IMR-90 (cell line): Measurements from ENCODE around the gene SCAF4. TPM values are rescaled to one million over a fixed set of nuclear protein-coding genes. Genes with fewer than 3 reads are reported as not detected.

Source experiments
- ATAC-seq: fragments of 200-7000 bp; cut with Tn5 transposase; 2 replicates; pipeline ENCODE4 v1.9.1; 2020; ENCODE audit warnings: low read depth, mild to moderate bottlenecking, moderate library complexity
- BruUV-seq: library from RNA; stranded (reverse); fragments of 400-500 nt; replicated peaks from 2 replicates; lab custom pipeline; 2021; lab: Mats Ljungman, UMichigan
- CTCF ChIA-PET: fragments of 300-600 bp; formaldehyde crosslinking; extraction: SDS; loops from one replicate; lab custom pipeline; 2021; ENCODE audit warnings: antibody characterized with exemption; lab: Yijun Ruan, JAX
- POLR2A ChIA-PET: fragments of 300-600 bp; sonication (Branson Sonifier 250); formaldehyde crosslinking; loops from one replicate; lab custom pipeline; 2022; ENCODE audit warnings: antibody characterized with exemption; ENCODE audit not compliant: unreplicated experiment; lab: Charles Lee
- DNase-seq: peaks from one replicate; pipeline ENCODE4 v3.0.0; 2013
- H2AFZ ChIP-seq: replicated peaks from 2 replicates; pipeline ENCODE3; 2013; ENCODE audit warnings: low read length, mild to moderate bottlenecking; ENCODE audit not compliant: poor library complexity
- H2AK5ac ChIP-seq: 2 replicates; pipeline ENCODE4 v1.6.1; 2013; ENCODE audit warnings: low read depth, low read length, inconsistent platforms
- H2AK9ac ChIP-seq: replicated peaks from 2 replicates; pipeline ENCODE3; 2013; ENCODE audit warnings: mild to moderate bottlenecking, low read depth, low read length, moderate library complexity; ENCODE audit not compliant: poor library complexity
- H2BK120ac ChIP-seq: 2 replicates; pipeline ENCODE4 v1.6.1; 2013; ENCODE audit warnings: low read depth, low read length, inconsistent platforms
- H2BK15ac ChIP-seq: 3 replicates; pipeline ENCODE4 v1.6.1; 2013; ENCODE audit warnings: low read depth, low read length, inconsistent platforms
- H2BK20ac ChIP-seq: 2 replicates; pipeline ENCODE4 v1.6.1; 2013; ENCODE audit warnings: low read depth, mild to moderate bottlenecking, inconsistent platforms, low read length, moderate library complexity
- H2BK5ac ChIP-seq: 2 replicates; pipeline ENCODE4 v1.6.1; 2013; ENCODE audit warnings: mild to moderate bottlenecking, low read depth, low read length, inconsistent platforms; ENCODE audit not compliant: poor library complexity, severe bottlenecking
- H3K14ac ChIP-seq: replicated peaks from 2 replicates; pipeline ENCODE4 v1.6.1; 2013; ENCODE audit warnings: low read depth, low read length, inconsistent platforms
- H3K18ac ChIP-seq: 2 replicates; pipeline ENCODE4 v1.6.1; 2013; ENCODE audit warnings: low read depth, low read length, control low read depth
- H3K23ac ChIP-seq: 2 replicates; pipeline ENCODE4 v1.6.1; 2013; ENCODE audit warnings: low read depth, low read length, inconsistent platforms
- H3K27ac ChIP-seq: 2 replicates; pipeline ENCODE4 v1.5.1; 2013; ENCODE audit warnings: mild to moderate bottlenecking, control low read depth, low read length; ENCODE audit not compliant: insufficient read depth
- H3K27me3 ChIP-seq: 2 replicates; pipeline ENCODE4 v1.6.1; 2013; ENCODE audit warnings: low read length; ENCODE audit not compliant: control insufficient read depth, insufficient read depth
- H3K36me3 ChIP-seq: 2 replicates; pipeline ENCODE4 v1.6.1; 2013; ENCODE audit warnings: low read length, mixed read lengths; ENCODE audit not compliant: control insufficient read depth, insufficient read depth
- H3K4ac ChIP-seq: 2 replicates; pipeline ENCODE4 v1.6.1; 2013; ENCODE audit warnings: low read depth, low read length, inconsistent platforms
- H3K4me1 ChIP-seq: 2 replicates; pipeline ENCODE4 v1.6.1; 2013; ENCODE audit warnings: low read length, mixed read lengths; ENCODE audit not compliant: control insufficient read depth, insufficient read depth
- H3K4me2 ChIP-seq: 2 replicates; pipeline ENCODE4 v1.6.1; 2013; ENCODE audit warnings: low read depth, mild to moderate bottlenecking, control low read depth, low read length, moderate library complexity
- H3K4me3 ChIP-seq: 2 replicates; pipeline ENCODE4 v1.5.1; 2013; ENCODE audit warnings: low read depth, mild to moderate bottlenecking, control low read depth, low read length, moderate library complexity; ENCODE audit not compliant: insufficient read depth
- H3K56ac ChIP-seq: 2 replicates; pipeline ENCODE4 v1.6.1; 2013; ENCODE audit warnings: low read length, inconsistent platforms; ENCODE audit not compliant: insufficient read depth; ENCODE audit errors: extremely low read depth
- H3K79me1 ChIP-seq, 2 experiments: 2 replicates each; pipeline ENCODE4 v1.6.1; 2013; ENCODE audit warnings: low read length in 2 of 2, inconsistent platforms in 1 of 2, low read depth in 1 of 2
- H3K9ac ChIP-seq: 2 replicates; pipeline ENCODE4 v1.6.1; 2013; ENCODE audit warnings: low read depth, low read length, control low read depth
- H3K9me1 ChIP-seq: 2 replicates; pipeline ENCODE4 v1.6.1; 2013; ENCODE audit warnings: low read length, inconsistent platforms; ENCODE audit not compliant: insufficient read depth
- H3K9me3 ChIP-seq: 2 replicates; pipeline ENCODE4 v1.6.1; 2013; ENCODE audit warnings: low read length; ENCODE audit not compliant: control insufficient read depth, insufficient read depth
- H4K20me1 ChIP-seq: 2 replicates; pipeline ENCODE4 v1.6.1; 2013; ENCODE audit warnings: low read length, inconsistent platforms; ENCODE audit not compliant: insufficient read depth
- H4K5ac ChIP-seq: 2 replicates; pipeline ENCODE4 v1.6.1; 2013; ENCODE audit warnings: mild to moderate bottlenecking, low read depth, low read length, control low read depth
- H4K8ac ChIP-seq, 2 experiments: 2 replicates each; pipeline ENCODE4 v1.6.1; 2013; ENCODE audit warnings: low read depth in 2 of 2, low read length in 2 of 2, control low read depth in 1 of 2, inconsistent platforms in 1 of 2
- H4K91ac ChIP-seq: 2 replicates; pipeline ENCODE4 v1.6.1; 2013; ENCODE audit warnings: low read depth, low read length, inconsistent platforms; ENCODE audit not compliant: insufficient read depth
- BHLHE40 ChIP-seq: fragments of 150-350 bp; IDR thresholded peaks from 2 replicates; pipeline ENCODE4 v1.6.1; 2016; ENCODE audit warnings: mild to moderate bottlenecking, low read depth, low read length
- CEBPB ChIP-seq: IDR thresholded peaks from 2 replicates; pipeline ENCODE4 v1.6.1; 2012; ENCODE audit warnings: low read depth, low read length, improper control_type of control experiment
- FOS ChIP-seq: fragments of 150-350 bp; IDR thresholded peaks from 2 replicates; pipeline ENCODE4 v1.6.1; 2016; ENCODE audit warnings: low read depth, low read length
- MAFK ChIP-seq: IDR thresholded peaks from 2 replicates; pipeline ENCODE4 v1.6.1; 2012; ENCODE audit warnings: low read depth, low read length, improper control_type of control experiment
- MAZ ChIP-seq: IDR thresholded peaks from 2 replicates; pipeline ENCODE4 v1.6.1; 2012; ENCODE audit warnings: low read depth, mild to moderate bottlenecking, low read length, improper control_type of control experiment, moderate library complexity, borderline replicate concordance
- MXI1 ChIP-seq: IDR thresholded peaks from 2 replicates; pipeline ENCODE4 v1.6.1; 2012; ENCODE audit warnings: low read depth, mild to moderate bottlenecking, low read length, moderate library complexity, borderline replicate concordance
- NFE2L2 ChIP-seq: fragments of 150-350 bp; IDR thresholded peaks from 2 replicates; pipeline ENCODE4 v1.6.1; 2016; ENCODE audit warnings: low read depth, mild to moderate bottlenecking, low read length
- RAD21 ChIP-seq: IDR thresholded peaks from 2 replicates; pipeline ENCODE4 v1.6.1; 2012; ENCODE audit warnings: low read length, improper control_type of control experiment
- RCOR1 ChIP-seq: IDR thresholded peaks from 2 replicates; pipeline ENCODE4 v1.6.1; 2012; ENCODE audit warnings: mild to moderate bottlenecking, low read length, improper control_type of control experiment; ENCODE audit not compliant: insufficient replicate concordance
- RFX5 ChIP-seq: IDR thresholded peaks from 2 replicates; pipeline ENCODE4 v1.8.0; 2012; ENCODE audit warnings: low read depth, mild to moderate bottlenecking, low read length, moderate library complexity
- SMC3 ChIP-seq: fragments of 150-350 bp; IDR thresholded peaks from 2 replicates; pipeline ENCODE4 v1.6.1; 2016; ENCODE audit warnings: low read depth, mild to moderate bottlenecking, antibody characterized with exemption, low read length, moderate library complexity
- WGBS, 2 experiments: methylation state at CpG; one replicate each; pipeline versions ENCODE4 v1.1.5 to v1.1.7; 2013; ENCODE audit warnings: missing lambda C conversion rate in 2 of 2; ENCODE audit not compliant: insufficient read length in 1 of 2; ENCODE audit errors: extremely low coverage in 2 of 2; 5-methylcytosine and 5-hydroxymethylcytosine counted together
- dilution Hi-C: fragments of 300-500 bp; cut with HindIII; formaldehyde crosslinking; loops from one replicate; pipeline ENCODE4 v1.14.3; 2018; ENCODE audit warnings: low sequenced_read_pairs; ENCODE audit not compliant: unreplicated experiment
- in situ Hi-C: fragments of 300-500 bp; cut with MboI; formaldehyde crosslinking; loops from 3 replicates; pipeline ENCODE4 v1.14.3; 2019; ENCODE audit warnings: low sequenced_read_pairs, inconsistent platforms, mixed read lengths
- intact Hi-C: fragments of 100-400 bp; cut with micrococcal nuclease; formaldehyde crosslinking; loops from 2 replicates; pipeline ENCODE4 v1.10.0; 2022
- polyA plus RNA-seq, 3 experiments: library from polyadenylated mRNA; depleted of rRNA; stranded (reverse); fragments of >200 nt; gene quantifications; 2 replicates each; pipeline ENCODE4 v1.2.3, GENCODE V29; 2012; ENCODE audit warnings: low replicate concordance in 1 of 3
- total RNA-seq: library from RNA; depleted of rRNA; stranded (reverse); fragments of >200 nt; gene quantifications from 2 replicates; pipeline ENCODE4 v1.2.3, GENCODE V29; 2012
- TF ChIP-seq, protein P1 (sequence below): fragments of 150-350 bp; IDR thresholded peaks from 2 replicates; pipeline ENCODE4 v1.6.1; 2016; ENCODE audit warnings: low read depth, mild to moderate bottlenecking, low read length, moderate library complexity, borderline replicate concordance
- TF ChIP-seq, protein P2 (sequence below): conservative IDR thresholded peaks from 2 replicates; pipeline ENCODE4 v1.5.1; 2012; ENCODE audit warnings: mild to moderate bottlenecking, low read depth, low read length, improper control_type of control experiment
- TF ChIP-seq, protein P3 (sequence below): fragments of 150-350 bp; IDR thresholded peaks from 2 replicates; pipeline ENCODE4 v1.6.1; 2017; ENCODE audit warnings: mild to moderate bottlenecking, antibody characterized with exemption, low read length, low read depth

Gene SCAF4
- total and polyA plus RNA-seq, 2 of the 4 experiments (the other 2 are of a cell fraction), result 2.7 to 12.1 TPM

DNA sequence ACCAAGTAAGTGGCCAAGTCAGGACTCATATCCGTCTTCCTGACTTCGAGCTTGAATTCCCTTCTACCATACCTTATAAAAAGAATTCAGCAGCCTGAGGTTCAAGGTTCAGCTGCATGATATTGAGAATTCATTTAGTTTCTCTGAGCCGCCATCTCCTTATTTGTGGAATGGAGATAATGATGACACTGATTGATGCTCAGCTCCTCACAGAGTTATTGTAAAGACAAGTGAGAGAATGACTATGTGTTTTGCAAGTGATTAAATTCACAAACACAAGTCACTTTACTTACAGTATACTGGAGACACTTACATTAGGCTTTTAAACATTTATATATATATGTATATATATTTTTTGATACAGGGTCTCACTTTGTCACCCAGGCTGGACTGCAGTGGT is 39.8 kb upstream of the SCAF4 start:
- H3K27me3 ChIP-seq, result no peaks in the 10 kb centered on the region
- H4K20me1 ChIP-seq, result no peaks in the 10 kb centered on the region
- DNase-seq, result no peak
- no peaks in the 10 kb centered on the region for H3K36me3 ChIP-seq
- H3K4ac ChIP-seq, result no peak overlapping the region
- H3K23ac ChIP-seq, result no peak overlapping the region
- H2AK5ac ChIP-seq, result no peak overlapping the region
- H4K5ac ChIP-seq, result no peak overlapping the region
- H3K4me1 ChIP-seq, result no peaks in the 10 kb centered on the region
- H2BK20ac ChIP-seq, result no peak overlapping the region
- no peak overlapping the region for H4K8ac ChIP-seq
- no peak overlapping the region for H2BK15ac ChIP-seq
- no peak overlapping the region for H3K18ac ChIP-seq
- no peaks in the 10 kb centered on the region for H3K9me3 ChIP-seq
- H3K14ac ChIP-seq, result no peak overlapping the region
- no peak overlapping the region for H2AK9ac ChIP-seq
- no peak overlapping the region for H2AFZ ChIP-seq
- no TSS peak for BruUV-seq
- ChIA-PET POLR2A (no interaction called here), CTCF (no interaction called here)
- no peak overlapping the region for H3K56ac ChIP-seq
- dilution Hi-C loops, result no loop called here
- no peaks in the 10 kb centered on the region for H3K79me1 ChIP-seq
- WGBS, 2 experiments, result no CpG with 5 or more reads among the region's 3 CpGs
- ATAC-seq, result no peak
- in situ Hi-C loops, result no loop called here
- H2BK120ac ChIP-seq, result no peak overlapping the region
- H4K91ac ChIP-seq, result no peak overlapping the region
- intact Hi-C loops, result no loop called here
- no peak overlapping the region for H3K27ac ChIP-seq
- H3K9me1 ChIP-seq, result no peaks in the 10 kb centered on the region
- no peak overlapping the region for H3K9ac ChIP-seq
- no peak overlapping the region for H2BK5ac ChIP-seq
- no peak for TF ChIP-seq RAD21
- no peak for TF ChIP-seq MAFK
- TF ChIP-seq CEBPB, result no peak
- no peak for TF ChIP-seq RCOR1
- no peak for TF ChIP-seq BHLHE40
- TF ChIP-seq SMC3, result no peak
- TF ChIP-seq MAZ, result no peak
- TF ChIP-seq, protein P1, sequence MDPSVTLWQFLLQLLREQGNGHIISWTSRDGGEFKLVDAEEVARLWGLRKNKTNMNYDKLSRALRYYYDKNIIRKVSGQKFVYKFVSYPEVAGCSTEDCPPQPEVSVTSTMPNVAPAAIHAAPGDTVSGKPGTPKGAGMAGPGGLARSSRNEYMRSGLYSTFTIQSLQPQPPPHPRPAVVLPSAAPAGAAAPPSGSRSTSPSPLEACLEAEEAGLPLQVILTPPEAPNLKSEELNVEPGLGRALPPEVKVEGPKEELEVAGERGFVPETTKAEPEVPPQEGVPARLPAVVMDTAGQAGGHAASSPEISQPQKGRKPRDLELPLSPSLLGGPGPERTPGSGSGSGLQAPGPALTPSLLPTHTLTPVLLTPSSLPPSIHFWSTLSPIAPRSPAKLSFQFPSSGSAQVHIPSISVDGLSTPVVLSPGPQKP, result no peak
- TF ChIP-seq, protein P2, sequence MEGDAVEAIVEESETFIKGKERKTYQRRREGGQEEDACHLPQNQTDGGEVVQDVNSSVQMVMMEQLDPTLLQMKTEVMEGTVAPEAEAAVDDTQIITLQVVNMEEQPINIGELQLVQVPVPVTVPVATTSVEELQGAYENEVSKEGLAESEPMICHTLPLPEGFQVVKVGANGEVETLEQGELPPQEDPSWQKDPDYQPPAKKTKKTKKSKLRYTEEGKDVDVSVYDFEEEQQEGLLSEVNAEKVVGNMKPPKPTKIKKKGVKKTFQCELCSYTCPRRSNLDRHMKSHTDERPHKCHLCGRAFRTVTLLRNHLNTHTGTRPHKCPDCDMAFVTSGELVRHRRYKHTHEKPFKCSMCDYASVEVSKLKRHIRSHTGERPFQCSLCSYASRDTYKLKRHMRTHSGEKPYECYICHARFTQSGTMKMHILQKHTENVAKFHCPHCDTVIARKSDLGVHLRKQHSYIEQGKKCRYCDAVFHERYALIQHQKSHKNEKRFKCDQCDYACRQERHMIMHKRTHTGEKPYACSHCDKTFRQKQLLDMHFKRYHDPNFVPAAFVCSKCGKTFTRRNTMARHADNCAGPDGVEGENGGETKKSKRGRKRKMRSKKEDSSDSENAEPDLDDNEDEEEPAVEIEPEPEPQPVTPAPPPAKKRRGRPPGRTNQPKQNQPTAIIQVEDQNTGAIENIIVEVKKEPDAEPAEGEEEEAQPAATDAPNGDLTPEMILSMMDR, result no peak
- no peak for TF ChIP-seq MXI1
- no peak for TF ChIP-seq RFX5
- no peak for TF ChIP-seq NFE2L2
- TF ChIP-seq, protein P3, sequence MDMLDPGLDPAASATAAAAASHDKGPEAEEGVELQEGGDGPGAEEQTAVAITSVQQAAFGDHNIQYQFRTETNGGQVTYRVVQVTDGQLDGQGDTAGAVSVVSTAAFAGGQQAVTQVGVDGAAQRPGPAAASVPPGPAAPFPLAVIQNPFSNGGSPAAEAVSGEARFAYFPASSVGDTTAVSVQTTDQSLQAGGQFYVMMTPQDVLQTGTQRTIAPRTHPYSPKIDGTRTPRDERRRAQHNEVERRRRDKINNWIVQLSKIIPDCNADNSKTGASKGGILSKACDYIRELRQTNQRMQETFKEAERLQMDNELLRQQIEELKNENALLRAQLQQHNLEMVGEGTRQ, result no peak
- no peak for TF ChIP-seq FOS
- H3K4me2 ChIP-seq, result no peak overlapping the region
- H3K4me3 ChIP-seq, result no peak overlapping the region
